ENCODE measurements around the gene NOSIP.

Gene NOSIP

DNA sequence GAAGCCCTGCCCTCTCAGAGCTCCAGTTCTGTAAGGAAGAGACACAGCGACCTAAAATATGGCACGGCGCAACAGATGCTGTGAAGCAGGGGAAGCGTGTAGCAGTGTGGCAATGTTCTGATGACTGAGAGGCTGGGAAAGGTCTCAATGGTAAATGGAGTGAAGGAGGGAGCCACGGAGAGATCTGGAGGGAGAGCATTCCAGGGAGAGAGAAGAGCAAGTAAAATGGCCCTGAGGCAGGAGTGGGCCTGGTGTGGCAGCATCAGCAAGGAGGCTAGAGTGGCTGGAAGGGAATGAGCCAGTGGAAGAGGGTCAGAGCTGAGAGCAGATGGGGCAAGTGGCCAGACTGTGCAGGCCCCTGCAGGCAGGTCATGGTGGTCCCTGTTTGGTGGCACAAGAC lies 36.2 kb downstream of the NOSIP start:
- DNase-seq, result no peak

DNA sequence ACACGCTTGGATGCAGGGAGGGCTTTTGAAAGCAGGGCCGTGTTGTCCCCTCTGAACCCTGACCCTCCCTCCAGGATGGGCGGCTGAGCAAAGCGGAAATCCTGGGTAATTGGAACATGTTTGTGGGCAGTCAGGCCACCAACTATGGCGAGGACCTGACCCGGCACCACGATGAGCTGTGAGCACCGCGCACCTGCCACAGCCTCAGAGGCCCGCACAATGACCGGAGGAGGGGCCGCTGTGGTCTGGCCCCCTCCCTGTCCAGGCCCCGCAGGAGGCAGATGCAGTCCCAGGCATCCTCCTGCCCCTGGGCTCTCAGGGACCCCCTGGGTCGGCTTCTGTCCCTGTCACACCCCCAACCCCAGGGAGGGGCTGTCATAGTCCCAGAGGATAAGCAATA lies 37.3 kb downstream of the NOSIP start:
- no peak for DNase-seq

DNA sequence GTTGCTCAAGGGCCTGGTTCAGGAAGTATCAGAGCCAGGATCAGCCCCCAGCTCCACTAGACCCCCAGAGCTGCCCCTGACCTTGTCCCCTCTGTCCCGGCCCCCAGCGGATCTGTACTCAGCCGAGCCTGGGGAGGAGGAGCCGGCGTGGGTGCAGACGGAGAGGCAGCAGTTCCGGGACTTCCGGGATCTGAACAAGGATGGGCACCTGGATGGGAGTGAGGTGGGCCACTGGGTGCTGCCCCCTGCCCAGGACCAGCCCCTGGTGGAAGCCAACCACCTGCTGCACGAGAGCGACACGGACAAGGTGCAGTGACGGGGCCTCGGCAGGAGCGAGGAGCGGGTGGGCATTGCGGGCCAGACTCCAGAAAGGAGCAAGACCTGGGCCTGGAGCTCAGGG lies 37.9 kb downstream of the NOSIP start:
- DNase-seq, result no peak

DNA sequence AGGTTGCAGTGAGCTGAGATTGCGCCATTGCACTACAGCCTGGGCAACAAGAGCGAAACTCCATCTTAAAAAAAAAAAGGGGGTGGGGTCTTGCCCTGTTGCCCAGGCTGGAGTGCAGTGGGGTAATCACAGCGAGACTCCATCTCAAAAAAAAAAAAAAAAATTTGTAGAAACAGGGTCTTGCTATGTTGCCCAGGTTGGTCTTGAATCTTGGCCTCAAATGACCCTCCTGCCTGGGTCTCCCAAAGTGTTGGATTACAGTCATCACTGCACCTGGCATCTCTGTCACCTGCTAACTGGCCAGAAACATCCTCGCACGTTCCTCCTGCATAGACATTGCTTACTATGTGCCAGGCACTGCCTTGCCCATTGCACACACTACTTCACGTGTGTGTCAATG lies 38.4 kb downstream of the NOSIP start:
- no peak for DNase-seq

DNA sequence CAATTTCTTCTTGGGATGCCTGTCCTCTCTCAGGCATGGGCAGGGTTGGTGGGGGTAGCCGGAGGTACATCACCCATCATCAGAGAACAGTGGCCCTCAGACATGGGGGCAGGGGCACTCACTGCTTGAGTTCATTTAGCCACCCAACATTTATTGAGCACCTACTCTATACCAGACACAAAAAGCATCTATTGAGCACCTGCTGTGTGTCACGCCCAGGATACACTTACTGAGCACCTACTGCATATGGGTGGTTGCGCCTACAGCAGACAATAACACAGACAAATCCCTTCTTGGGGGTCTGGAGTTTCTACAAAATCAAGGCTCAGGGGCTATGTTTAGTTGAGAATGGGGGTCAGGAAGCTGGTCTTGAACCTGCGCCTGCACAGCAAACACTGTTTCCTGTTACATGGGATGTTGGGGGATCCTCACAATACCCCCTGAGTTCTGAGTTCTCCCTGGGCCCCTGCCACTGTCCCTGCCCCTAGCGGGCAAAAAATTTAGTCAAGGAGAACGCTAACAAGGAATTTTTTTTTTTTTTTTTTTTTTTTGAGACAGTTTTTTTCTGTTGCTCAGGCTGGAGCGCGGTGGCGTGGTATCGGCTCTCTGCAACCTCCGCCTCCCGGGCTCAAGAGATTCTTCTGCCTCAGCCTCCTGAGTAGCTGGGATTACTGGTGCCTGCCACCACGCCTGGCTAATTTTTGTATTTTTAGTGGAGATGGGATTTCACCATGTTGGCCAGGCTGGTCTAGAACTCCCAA lies 41.0 kb downstream of the NOSIP start:
- no peak for DNase-seq

DNA sequence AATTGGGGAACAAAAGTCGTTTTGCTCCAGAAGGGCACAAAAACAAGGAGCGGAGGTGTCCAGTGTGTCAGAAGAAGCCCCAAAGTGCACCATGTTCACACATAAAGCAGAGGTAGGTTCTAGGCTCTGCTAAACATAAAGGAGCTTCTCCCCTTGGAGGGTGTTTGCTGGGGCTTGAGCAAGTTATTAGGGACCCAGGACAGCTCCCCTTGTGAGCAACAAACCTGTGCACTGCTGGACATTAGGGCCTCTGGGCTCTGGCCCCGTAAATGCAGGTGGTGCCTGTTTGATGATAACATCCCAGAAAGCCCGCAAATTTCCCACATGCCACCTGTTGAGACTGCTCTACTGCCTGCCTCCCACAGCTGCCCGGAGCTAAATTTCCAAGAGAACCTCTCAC lies 41.7 kb downstream of the NOSIP start:
- DNase-seq, result no peak

DNA sequence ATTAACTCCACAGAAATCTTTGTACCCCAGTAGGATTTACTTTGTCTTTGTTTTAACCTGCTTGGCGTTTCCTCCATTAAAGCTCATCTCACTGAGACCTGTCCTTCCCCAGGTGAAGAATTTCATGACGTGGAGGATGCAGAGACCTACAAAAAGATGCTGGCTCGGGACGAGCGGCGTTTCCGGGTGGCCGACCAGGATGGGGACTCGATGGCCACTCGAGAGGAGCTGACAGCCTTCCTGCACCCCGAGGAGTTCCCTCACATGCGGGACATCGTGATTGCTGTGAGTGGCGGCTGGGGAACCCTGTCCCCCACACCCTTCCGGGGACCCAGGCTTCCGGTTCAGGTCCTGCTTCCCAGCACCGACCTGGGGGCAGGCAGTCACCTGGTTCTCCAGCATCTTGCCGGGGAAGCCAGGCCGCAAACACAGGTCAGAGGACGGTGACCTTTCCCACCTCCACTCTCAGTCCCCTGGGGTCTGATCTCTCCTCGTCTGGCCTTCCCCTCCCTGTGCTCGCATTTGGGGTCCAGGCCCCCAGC lies 43.4 kb downstream of the NOSIP start:
- no peak for DNase-seq

DNA sequence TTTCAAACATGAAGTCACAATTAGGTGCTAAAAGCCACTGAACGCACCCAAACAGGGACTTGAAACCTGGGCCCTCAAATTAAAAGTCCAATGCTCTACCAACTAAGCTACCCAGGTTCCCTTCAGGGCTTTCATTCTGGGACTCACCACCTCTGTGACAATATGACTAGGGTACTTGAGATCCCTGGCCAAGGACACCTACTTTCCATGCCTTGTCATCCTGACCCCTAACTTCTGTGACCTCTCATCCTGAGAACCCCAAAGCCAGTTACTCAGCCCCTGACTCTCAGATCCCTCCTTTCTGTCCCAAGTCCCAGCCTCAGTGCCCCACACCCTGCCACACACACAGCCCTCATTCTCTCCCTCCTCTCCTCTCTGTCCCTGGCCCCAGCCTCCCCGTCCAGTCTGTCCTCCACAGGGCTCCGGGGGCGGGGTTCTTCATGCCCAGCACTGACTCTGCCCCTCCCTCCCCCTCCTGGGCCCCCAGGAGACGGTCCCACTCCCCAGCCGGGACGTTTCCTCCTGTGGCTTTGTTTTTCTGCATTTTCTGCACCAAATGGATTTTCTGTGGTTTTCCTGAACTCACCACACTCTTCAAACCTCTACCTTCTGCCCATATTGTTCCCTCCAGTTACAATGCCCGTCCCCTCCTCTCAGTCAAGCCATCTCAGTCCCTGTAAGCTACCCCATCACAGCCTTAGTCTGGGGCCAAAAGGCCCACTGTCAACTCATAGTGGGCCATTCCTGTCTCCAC lies 45.5 kb downstream of the NOSIP start:
- no peak for DNase-seq

DNA sequence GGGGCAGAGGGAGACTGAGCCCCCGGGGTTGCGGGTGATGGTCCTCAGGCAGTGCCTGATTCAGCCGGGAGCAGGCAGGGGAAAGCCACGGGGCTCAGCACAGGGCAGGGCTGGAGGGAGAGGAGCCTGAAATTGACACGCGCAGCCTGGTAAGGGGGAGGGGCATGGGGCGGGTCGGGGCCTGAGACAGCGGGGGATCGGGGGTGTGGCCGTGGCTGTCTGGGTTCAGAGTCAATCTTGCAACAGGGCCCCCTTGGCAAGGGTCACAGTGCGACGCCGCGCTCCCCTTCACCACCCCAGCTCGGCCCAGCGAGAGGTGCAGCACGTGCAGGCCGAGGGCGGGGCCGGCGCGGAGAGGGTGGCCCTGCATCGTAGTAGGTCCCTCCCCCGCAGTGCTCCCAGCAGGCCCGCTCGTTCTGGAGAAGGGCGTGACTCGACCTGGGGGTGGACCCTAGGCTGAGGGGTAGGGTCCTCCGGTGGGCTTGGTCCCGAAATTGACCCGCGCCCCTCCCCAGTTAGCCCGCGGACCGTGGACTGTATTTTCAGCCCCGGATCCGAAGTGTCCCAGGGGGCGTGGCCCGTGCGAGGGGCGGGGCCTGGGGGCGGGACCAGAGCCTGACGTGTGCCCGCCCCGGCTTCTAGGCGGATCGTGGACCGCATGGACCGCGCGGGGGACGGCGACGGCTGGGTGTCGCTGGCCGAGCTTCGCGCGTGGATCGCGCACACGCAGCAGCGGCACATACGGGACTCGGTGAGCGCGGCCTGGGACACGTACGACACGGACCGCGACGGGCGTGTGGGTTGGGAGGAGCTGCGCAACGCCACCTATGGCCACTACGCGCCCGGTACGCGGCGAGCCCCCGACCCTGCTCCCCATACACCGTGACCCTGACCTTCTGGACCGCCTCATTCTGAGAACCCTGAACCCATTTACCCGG lies 46.5 kb downstream of the NOSIP start:
- DNase-seq, result peak; percentile 83

DNA sequence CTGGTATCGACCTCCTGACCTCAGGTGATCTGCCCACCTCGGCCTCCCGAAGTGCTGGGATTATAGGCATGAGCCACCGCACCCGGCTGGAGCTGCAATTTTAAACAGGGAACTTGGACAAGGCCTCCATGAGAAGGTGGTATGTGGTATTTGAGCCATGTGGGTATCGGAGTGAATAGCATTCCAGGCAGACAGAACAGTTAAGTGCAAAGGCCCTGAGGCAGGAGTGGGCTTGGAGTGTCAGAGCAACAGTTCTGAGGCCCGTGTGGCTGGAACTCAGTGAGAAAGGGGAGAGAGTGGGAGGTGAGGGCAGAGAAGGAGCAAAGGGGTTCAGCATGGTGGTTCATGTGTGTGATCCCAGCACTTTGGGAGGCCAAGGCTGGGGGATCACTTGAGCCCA lies 49.6 kb downstream of the NOSIP start:
- DNase-seq, result no peak

DNA sequence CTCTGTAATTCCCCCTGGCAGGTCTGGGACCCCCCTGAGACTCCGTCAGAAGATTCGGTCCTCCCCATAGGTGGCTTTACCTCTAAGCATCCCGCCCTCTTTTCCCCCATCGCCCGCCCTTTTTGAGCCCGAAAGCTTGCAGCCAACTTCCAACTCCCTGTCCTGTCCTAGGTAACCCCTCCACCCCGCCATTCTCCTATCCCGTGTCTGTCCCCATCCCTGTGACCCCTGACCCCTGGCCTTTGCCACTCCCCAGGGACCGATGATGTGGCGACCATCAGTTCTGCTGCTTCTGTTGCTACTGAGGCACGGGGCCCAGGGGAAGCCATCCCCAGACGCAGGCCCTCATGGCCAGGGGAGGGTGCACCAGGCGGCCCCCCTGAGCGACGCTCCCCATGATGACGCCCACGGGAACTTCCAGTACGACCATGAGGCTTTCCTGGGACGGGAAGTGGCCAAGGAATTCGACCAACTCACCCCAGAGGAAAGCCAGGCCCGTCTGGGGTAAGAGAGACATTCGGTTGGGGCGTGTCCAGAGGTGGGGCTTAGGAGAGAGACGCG lies 52.1 kb downstream of the NOSIP start:
- DNase-seq, result no peak

DNA sequence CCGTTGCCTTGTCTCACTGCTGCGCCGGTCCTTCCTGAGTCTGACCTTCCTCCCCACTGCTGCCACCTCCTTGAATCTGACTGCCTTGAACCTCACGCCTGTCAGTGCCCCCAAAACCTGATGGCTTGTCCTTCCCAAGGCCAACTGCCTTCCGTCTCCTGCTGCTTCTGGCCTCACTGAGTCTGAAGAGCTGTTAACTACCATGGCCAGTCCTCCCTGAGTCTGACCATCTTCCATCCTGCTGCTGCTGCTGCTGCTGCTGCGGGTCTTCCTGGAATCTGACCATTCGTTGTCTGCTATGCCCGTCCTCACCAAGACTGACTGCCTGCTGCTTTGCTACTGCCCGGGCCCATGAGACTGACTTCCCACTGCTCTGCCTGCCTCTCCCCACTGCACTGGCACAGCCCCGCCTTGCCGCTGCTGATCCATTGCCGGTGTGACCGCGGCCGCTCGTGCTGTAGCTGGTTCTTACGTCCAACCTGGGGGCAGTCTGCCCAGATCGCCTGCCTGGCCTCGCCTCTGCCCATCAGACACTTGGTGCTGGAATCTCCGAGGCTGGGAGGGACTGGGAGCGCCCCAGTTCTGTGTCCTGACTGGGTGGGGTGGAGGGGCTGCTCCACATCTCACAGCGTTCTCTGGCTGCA lies 55.4 kb downstream of the NOSIP start:
- no peak for DNase-seq

DNA sequence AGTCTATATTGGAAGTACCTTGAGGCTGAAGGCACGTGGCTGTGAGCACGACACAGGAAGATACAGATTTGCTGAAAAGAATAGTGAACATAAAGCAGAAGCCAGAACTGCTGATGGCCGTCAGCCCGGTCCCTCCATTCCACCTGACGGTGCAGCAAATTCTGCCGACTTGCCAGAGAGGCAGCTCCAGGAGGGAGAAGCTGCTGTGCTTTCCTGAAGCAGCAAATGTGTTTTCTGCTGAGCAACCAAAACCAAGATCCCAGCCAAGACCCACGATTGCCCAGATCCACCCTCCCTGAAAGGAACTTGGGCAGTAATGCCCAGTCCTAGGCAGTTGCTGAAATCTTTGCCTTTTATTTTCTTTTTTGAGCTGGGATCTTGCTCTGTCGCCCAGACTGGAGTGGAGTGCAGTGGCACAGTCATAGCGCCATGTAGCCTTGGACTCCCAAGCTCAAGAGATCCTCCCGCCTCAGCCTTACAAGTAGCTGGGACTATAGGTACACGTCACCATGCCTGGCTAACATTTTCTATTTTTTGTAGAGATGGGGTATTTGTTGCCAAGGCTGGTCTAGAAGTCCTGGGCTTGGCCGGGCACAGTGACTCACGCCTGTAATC lies 59.5 kb downstream of the NOSIP start:
- DNase-seq, result no peak

DNA sequence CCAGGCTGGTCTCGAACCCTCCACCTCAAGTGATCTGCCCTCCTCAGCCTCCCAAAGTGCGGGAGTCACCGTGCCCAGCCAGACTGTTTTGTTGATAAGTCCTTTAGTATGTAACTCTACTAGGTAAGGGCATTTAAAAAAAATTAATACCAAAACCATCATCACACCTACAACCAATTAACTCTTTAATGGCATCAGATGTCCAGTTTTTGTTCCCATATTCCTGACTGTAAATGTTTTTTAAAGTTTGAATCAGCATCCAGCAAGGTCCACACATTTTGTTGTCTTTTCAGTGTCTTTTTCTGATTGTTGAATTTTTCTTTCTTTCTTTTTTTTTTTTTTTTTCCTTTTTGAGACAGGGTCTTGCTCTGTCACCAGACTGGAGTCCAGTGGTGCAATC lies 62.3 kb downstream of the NOSIP start:
- no peak for DNase-seq

DNA sequence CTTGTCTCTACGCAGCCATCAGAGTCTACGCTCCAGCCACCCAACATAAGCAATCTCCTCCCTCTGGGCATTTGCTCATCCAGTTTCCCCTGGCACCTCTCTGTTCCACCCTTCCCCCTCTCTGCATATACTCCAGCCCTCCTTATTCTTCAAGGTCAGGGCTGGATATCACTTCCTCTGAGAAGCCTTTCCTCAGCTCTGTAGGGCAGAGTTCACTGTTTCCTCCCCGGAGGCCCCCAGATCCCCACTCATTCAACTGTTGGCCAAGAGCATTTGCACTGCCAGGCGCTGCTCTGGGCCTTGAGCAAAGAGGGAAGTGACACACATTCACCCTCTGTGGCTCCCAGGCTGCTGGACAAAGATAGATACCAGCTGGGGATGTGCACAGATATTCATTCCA lies 64.6 kb downstream of the NOSIP start:
- DNase-seq, result peak; percentile 60

DNA sequence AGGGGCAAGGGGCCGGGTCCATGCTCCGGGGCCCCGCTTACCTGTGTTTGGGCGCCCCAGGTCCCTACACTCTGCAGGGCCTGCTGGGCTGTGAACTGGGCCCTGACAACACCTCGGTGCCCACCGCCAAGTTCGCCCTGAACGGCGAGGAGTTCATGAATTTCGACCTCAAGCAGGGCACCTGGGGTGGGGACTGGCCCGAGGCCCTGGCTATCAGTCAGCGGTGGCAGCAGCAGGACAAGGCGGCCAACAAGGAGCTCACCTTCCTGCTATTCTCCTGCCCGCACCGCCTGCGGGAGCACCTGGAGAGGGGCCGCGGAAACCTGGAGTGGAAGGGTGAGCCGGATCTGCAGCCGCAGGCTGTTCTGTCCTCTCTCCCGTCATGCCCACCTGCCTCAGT lies 66.2 kb downstream of the NOSIP start:
- no peak for DNase-seq

DNA sequence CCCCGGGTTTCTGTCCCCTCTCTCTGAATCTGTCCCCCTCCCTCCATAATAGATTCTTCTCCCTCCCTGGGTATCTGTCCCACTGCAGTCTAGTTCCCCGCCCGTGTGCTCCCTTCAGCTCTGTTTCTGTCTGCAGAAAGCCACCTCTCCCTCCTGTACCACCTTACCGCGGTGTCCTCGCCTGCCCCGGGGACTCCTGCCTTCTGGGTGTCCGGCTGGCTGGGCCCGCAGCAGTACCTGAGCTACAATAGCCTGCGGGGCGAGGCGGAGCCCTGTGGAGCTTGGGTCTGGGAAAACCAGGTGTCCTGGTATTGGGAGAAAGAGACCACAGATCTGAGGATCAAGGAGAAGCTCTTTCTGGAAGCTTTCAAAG lies 66.6 kb downstream of the NOSIP start:
- no peak for DNase-seq

DNA sequence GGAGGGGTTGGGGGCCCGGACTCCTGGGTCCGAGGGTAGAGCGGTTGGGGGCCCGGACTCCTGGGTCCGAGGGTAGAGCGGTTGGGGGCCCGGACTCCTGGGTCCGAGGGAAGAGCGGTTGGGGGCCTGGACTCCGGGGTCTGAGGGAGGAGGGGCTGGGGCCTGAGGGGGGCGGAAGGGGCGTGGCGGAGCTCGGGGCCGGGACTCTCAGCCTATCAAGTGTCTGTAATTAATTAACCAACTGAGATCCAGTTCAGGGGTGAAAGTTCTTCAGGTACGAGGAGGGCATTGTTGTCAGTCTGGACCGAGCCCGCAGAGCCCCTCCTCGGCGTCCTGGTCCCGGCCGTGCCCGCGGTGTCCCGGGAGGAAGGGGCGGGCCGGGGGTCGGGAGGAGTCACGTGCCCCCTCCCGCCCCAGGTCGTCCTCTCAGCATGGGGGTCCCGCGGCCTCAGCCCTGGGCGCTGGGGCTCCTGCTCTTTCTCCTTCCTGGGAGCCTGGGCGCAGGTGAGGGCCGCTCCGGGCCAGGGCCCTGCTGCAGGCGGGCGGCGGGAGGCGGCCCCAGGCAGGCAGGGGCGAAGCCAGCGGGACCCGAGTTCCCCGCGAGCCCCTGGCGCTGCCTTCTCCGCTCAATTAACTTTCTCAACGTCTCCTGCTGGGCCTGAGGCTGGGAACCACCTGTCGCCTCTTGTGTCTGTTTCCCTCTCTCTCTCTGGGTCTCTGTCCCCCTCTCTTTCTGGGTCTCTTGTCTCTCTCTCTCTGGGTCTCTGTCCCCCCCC lies 67.2 kb downstream of the NOSIP start:
- peak; percentile 34 for DNase-seq

DNA sequence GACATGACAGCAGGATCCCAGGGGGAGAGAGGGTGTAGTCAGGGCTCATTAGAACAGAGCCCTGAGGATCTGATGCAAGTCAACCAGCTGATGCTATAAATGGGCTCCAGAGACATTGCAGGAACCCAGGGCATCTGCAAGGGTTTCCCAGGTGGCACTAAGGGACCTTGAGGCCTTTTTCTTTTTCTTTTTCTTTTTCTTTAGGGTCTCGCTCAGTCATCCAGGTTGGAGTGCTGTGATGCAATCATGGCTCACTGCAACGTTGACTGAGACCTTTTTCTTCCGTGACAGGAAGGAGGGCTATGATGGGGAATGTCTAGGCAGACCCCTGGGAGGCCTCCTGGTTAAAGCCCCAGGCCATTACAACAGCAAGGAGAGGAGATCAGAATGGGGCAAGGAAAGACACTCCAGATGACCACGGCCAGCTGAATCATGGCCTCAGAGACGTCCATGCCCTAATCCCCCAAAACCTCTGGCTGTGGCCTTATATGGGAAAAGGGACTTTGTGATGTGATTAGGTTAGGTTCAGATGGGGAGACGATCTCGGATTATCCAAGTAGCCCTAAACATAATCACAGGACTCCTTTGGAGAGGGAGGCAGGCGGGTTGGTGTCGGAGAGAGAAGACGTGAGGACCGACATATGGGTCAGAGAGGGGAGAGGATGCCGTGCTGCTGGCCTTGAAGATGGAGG lies 72.4 kb downstream of the NOSIP start:
- no peak for DNase-seq

DNA sequence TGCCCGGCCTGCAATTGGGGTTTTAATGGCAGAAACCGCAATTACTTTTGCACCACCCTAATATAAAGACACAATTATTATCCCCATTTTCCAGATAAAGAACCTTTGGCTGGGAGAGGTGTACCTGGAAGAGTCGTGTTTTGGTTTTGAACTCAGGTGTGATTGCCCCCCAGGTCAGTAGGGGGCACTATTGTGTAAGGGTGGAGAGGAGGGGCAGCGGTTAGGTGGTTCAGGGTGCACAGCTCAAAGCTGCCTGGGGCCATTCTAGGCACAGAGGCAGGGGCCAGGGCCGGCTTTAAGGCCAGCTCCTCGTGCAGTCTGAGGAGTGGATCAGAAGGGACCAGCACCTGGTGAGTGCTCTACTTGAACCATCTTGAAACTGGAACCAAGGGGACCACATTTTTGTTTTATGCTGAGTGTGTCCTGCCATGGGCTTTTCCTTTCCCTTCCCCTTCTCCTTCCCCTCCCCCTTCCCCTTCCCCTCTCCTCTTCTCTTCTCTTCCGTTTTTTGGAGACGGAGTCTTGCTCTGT lies 73.7 kb downstream of the NOSIP start:
- DNase-seq, result peak; percentile 78

Measured in CD4-positive, alpha-beta T cell treated with Interferon gamma for 1 hour (primary cell).